Activated CD4-positive, alpha-beta T cell treated with anti-CD3 and anti-CD28 coated beads, Interleukin-2, amount 50 U/mL, for 24 hours (primary cell): Measurements from ENCODE around the gene ETS1.
A peak's percentile ranks its signal among the peaks of the same experiment; 100 is the strongest.

ENCODE experiments used
- DNase-seq, 2 donors: peaks; one replicate each; pipeline ENCODE4 v3.0.0-alpha.2; 2020; ENCODE audit warnings: low read depth in 1 of 2, low spot score in 1 of 2

ETS1 gene

GRCh38 chr11:128487978-128488377, 99.4 kb downstream of the ETS1 start:
- no peak for DNase-seq

- DNase-seq, result no peak
Measured at GRCh38 chr11:128484172-128484571, 103.2 kb downstream of the ETS1 start.

- no peak for DNase-seq
Measured at GRCh38 chr11:128483211-128483788, 104.1 kb downstream of the ETS1 start.

GRCh38 chr11:128482512-128483191, 104.7 kb downstream of the ETS1 start:
- no peak for DNase-seq

- DNase-seq, result no peak
Measured at GRCh38 chr11:128482092-128482491, 105.3 kb downstream of the ETS1 start.

GRCh38 chr11:128481135-128481534, 106.2 kb downstream of the ETS1 start:
- DNase-seq, result no peak

- no peak for DNase-seq
Measured at GRCh38 chr11:128480665-128481064, 106.7 kb downstream of the ETS1 start.

GRCh38 chr11:128480066-128480465, 107.3 kb downstream of the ETS1 start:
- DNase-seq, result no peak

- DNase-seq, result no peak
Measured at GRCh38 chr11:128479144-128479543, 108.2 kb downstream of the ETS1 start.

- DNase-seq, result no peak
Measured at GRCh38 chr11:128478305-128478704, 109.1 kb downstream of the ETS1 start.

GRCh38 chr11:128477811-128478210, 109.5 kb downstream of the ETS1 start:
- no peak for DNase-seq

- DNase-seq, result no peak
Measured at GRCh38 chr11:128477278-128477677, 110.1 kb downstream of the ETS1 start.

GRCh38 chr11:128476729-128477128, 110.6 kb downstream of the ETS1 start:
- DNase-seq, result no peak

- DNase-seq, result no peak
Measured at GRCh38 chr11:128476049-128476448, 111.3 kb downstream of the ETS1 start.

GRCh38 chr11:128474036-128474874, 113.1 kb downstream of the ETS1 start:
- DNase-seq, result no peak

GRCh38 chr11:128473636-128474035, 113.7 kb downstream of the ETS1 start:
- DNase-seq, result no peak

- DNase-seq, result peak in 1 of 2 donors; percentile 75
Measured at GRCh38 chr11:128472128-128473089, 114.9 kb downstream of the ETS1 start.

GRCh38 chr11:128471138-128471661, 116.2 kb downstream of the ETS1 start:
- no peak for DNase-seq

- peak in 1 of 2 donors; percentile 56 for DNase-seq
Measured at GRCh38 chr11:128470081-128470480, 117.3 kb downstream of the ETS1 start.

GRCh38 chr11:128469220-128469619, 118.1 kb downstream of the ETS1 start:
- no peak for DNase-seq

GRCh38 chr11:128468111-128468510, 119.2 kb downstream of the ETS1 start:
- DNase-seq, result no peak
